T47D (cell line): ENCODE data around the gene SEPHS2.

ENCODE experiments used
- DNase-seq, 2 experiments: peaks; one replicate each; pipeline versions ENCODE4 v3.0.0 to v3.0.0-alpha.2; 2011 to 2012; ENCODE audit warnings: low read depth in 1 of 2, low spot score in 1 of 2
- JUND ChIP-seq: IDR thresholded peaks from 2 replicates; pipeline ENCODE4 v1.6.1; 2012; ENCODE audit warnings: low read depth
- in situ Hi-C: cut with HindIII; loops from 2 replicates; pipeline ENCODE4 v1.10.0; 2016; ENCODE audit warnings: low sequenced_read_pairs, low pct_unique_long_range_greater_than_20kb

The SEPHS2 gene

GRCh38 chr16:30439720-30440348 is 5.8 kb downstream of the SEPHS2 start:
- TF ChIP-seq JUND: no peak
- in situ Hi-C loops: loop anchor here (25.0 kb wide), 1 partner anchor 197 kb away; no protein-coding TSS in a partner anchor
- DNase-seq: no peak

- no peak for DNase-seq
- no peak for TF ChIP-seq JUND
- in situ Hi-C loops: loop anchor here (25.0 kb wide), 1 partner anchor 198 kb away; no protein-coding TSS in a partner anchor
These were observed 6.8 kb downstream of the SEPHS2 start for GRCh38 chr16:30438835-30439234.

- peak in 1 of 2 experiments; percentile 91 for DNase-seq
These were observed 8.1 kb downstream of the SEPHS2 start for GRCh38 chr16:30437511-30438046.

GRCh38 chr16:30434852-30435251 is 10.8 kb downstream of the SEPHS2 start:
- in situ Hi-C loops: loop anchor here (25.0 kb wide), 1 partner anchor 202 kb away; no protein-coding TSS in a partner anchor
- DNase-seq: no peak
- TF ChIP-seq JUND: no peak

More at GRCh38 chr16:30437511-30438046, 8.1 kb downstream of the SEPHS2 start:
- TF ChIP-seq JUND: no peak
- in situ Hi-C loops: loop anchor here (25.0 kb wide), 1 partner anchor 200 kb away; no protein-coding TSS in a partner anchor

- in situ Hi-C loops: loop anchor here (25.0 kb wide), 1 partner anchor 207 kb away; no protein-coding TSS in a partner anchor
- no peak for DNase-seq
- TF ChIP-seq JUND: no peak
These were observed 15.2 kb downstream of the SEPHS2 start for GRCh38 chr16:30430428-30430970.

GRCh38 chr16:30429678-30430427 is 15.8 kb downstream of the SEPHS2 start, which contains the start of gene DCTPP1:
Gene DCTPP1 (minus strand): TSS chr16:30430030. CDS start chr16:30429980, 50 bp downstream.
- TF ChIP-seq JUND: no peak
- in situ Hi-C loops: loop anchor here (25.0 kb wide), 1 partner anchor 207 kb away; no protein-coding TSS in a partner anchor
- DNase-seq: peak; percentile 95 to 100

GRCh38 chr16:30429418-30429677 is 16.3 kb downstream of the SEPHS2 start:
- DNase-seq: no peak
- TF ChIP-seq JUND: no peak
- in situ Hi-C loops: loop anchor here (25.0 kb wide), 1 partner anchor 208 kb away; no protein-coding TSS in a partner anchor

GRCh38 chr16:30428055-30428454 is 17.6 kb downstream of the SEPHS2 start:
- no peak for TF ChIP-seq JUND
- no peak for DNase-seq
- in situ Hi-C loops: loop anchor here (25.0 kb wide), 1 partner anchor 209 kb away; no protein-coding TSS in a partner anchor

GRCh38 chr16:30421010-30421409 is 24.7 kb downstream of the SEPHS2 start:
- in situ Hi-C loops: no loop called here
- no peak for TF ChIP-seq JUND
- no peak for DNase-seq

GRCh38 chr16:30418350-30419181 is 27.1 kb downstream of the SEPHS2 start:
- in situ Hi-C loops: no loop called here
- no peak for DNase-seq
- TF ChIP-seq JUND: no peak

GRCh38 chr16:30417529-30418349 is 27.9 kb downstream of the SEPHS2 start:
- no peak for TF ChIP-seq JUND
- in situ Hi-C loops: no loop called here
- peak; percentile 88 to 96 for DNase-seq
